Hematopoietic multipotent progenitor cell treated with erythropoietin and hydrocortisone succinate and interleukin-3 and kit ligand, for 4 days (in vitro differentiated cells): Measurements from ENCODE around the gene ONECUT2.
"Not testable (repeated sequence)": the region's sequence is repeated elsewhere in the genome, so short reads cannot be mapped to it uniquely, and the experiment has no call there.

Experiments
- DNase-seq: peaks from one replicate; pipeline ENCODE4 v3.0.0-alpha.2; 2015

Gene ONECUT2

GRCh38 chr18:57434536-57435494 is at the start of gene ONECUT2:
Gene ONECUT2 (plus strand): TSS chr18:57435374. CDS start chr18:57435717, 343 bp downstream.
- peak; percentile 94 for DNase-seq

- DNase-seq = no peak
These were observed 45.9 kb upstream of the ONECUT2 start for GRCh38 chr18:57389271-57389670.

- DNase-seq = no peak
These were observed 45.1 kb upstream of the ONECUT2 start for GRCh38 chr18:57390044-57390443.

- DNase-seq = not testable (repeated sequence)
These were observed 40.4 kb upstream of the ONECUT2 start for GRCh38 chr18:57394749-57395148.

GRCh38 chr18:57396831-57397230 is 38.3 kb upstream of the ONECUT2 start:
- DNase-seq = not testable (repeated sequence)

- no peak for DNase-seq
These were observed 37.6 kb upstream of the ONECUT2 start for GRCh38 chr18:57397440-57398132.

GRCh38 chr18:57404345-57404744 is 30.8 kb upstream of the ONECUT2 start:
- DNase-seq = no peak

- DNase-seq = no peak
These were observed 25.5 kb upstream of the ONECUT2 start for GRCh38 chr18:57409650-57410049.

GRCh38 chr18:57410749-57411148 is 24.4 kb upstream of the ONECUT2 start:
- DNase-seq = no peak

GRCh38 chr18:57416542-57416941 is 18.6 kb upstream of the ONECUT2 start:
- DNase-seq = no peak

GRCh38 chr18:57422313-57422872 is 12.8 kb upstream of the ONECUT2 start:
- no peak for DNase-seq

- no peak for DNase-seq
These were observed 11.4 kb upstream of the ONECUT2 start for GRCh38 chr18:57423821-57424220.

GRCh38 chr18:57425096-57425495 is 10.1 kb upstream of the ONECUT2 start:
- DNase-seq = no peak

GRCh38 chr18:57426187-57426586 is 9.0 kb upstream of the ONECUT2 start:
- no peak for DNase-seq

GRCh38 chr18:57427429-57428201 is 7.6 kb upstream of the ONECUT2 start:
- peak; percentile 21 for DNase-seq

GRCh38 chr18:57428221-57429150 is 6.7 kb upstream of the ONECUT2 start:
- DNase-seq = no peak

- DNase-seq = peak; percentile 21
These were observed 5.8 kb upstream of the ONECUT2 start for GRCh38 chr18:57429167-57430078.

- DNase-seq = no peak
These were observed 4.8 kb upstream of the ONECUT2 start for GRCh38 chr18:57430079-57431001.

GRCh38 chr18:57431002-57431382 is 4.2 kb upstream of the ONECUT2 start:
- no peak for DNase-seq
